Measurements from ENCODE around the gene SERHL2. TPM values are rescaled to one million over a fixed set of nuclear protein-coding genes. Genes with fewer than 3 reads are reported as not detected.
A peak's percentile ranks its signal among the peaks of the same experiment; 100 is the strongest.
"Not testable (repeated sequence)": the region's sequence is repeated elsewhere in the genome, so short reads cannot be mapped to it uniquely, and the experiment has no call there.

The SERHL2 gene
- polyA plus RNA-seq, 1 experiment = 6.1 TPM

- ChIA-PET POLR2A (no interaction called here), CTCF (no interaction called here)
- DNase-seq (ENCODE audit: low read depth) = no peak
- TF ChIP-seq, protein P1, sequence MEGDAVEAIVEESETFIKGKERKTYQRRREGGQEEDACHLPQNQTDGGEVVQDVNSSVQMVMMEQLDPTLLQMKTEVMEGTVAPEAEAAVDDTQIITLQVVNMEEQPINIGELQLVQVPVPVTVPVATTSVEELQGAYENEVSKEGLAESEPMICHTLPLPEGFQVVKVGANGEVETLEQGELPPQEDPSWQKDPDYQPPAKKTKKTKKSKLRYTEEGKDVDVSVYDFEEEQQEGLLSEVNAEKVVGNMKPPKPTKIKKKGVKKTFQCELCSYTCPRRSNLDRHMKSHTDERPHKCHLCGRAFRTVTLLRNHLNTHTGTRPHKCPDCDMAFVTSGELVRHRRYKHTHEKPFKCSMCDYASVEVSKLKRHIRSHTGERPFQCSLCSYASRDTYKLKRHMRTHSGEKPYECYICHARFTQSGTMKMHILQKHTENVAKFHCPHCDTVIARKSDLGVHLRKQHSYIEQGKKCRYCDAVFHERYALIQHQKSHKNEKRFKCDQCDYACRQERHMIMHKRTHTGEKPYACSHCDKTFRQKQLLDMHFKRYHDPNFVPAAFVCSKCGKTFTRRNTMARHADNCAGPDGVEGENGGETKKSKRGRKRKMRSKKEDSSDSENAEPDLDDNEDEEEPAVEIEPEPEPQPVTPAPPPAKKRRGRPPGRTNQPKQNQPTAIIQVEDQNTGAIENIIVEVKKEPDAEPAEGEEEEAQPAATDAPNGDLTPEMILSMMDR (IDR thresholded peaks at IDR 0.05; ENCODE audit: insufficient read depth, low read depth, low read length) = no peak
- Histone ChIP-seq H3K36me3 (ENCODE audit: control insufficient read depth, insufficient read depth, low read length) (no peaks in the 10 kb centered on the region; the same call in 1 of the 2 replicates), H3K27me3 (ENCODE audit: control insufficient read depth, insufficient read depth, low read length) (no peaks in the 10 kb centered on the region), H3K4me3 (ENCODE audit: low read depth, low read length) (no peak overlapping the region)
Observed at GRCh38 chr22:42565956-42566355, 12.2 kb downstream of the SERHL2 start.

- H3K27me3 ChIP-seq (ENCODE audit: control insufficient read depth, insufficient read depth, low read length); POLR2A ChIA-PET; DNase-seq (ENCODE audit: low read depth); CTCF ChIA-PET; H3K4me3 ChIP-seq (ENCODE audit: low read depth, low read length); H3K36me3 ChIP-seq (ENCODE audit: control insufficient read depth, insufficient read depth, low read length): not testable (repeated sequence)
Observed at GRCh38 chr22:42567950-42568349, 14.2 kb downstream of the SERHL2 start.

DNA sequence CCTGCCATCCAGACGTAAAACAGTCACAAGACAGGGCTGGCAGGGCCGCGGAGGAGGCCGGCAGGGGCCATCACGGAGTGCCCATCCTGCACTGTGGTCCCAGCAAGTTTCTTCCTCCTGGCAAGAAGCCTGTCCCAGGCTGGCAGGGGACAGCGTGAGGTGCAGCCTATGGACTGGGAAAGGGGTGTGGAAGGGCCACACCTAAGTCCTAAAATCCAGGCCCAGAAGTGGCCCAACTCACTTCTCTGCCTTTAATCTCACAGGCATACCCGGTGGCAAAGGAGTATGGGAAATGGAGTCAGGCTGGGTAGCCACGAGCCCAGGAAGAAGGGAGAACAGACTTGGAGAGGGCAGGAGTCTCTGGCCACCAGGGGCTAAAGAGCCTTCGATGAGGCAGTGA is 16.8 kb downstream of the SERHL2 start:
- DNase-seq (ENCODE audit: low read depth); H3K4me3 ChIP-seq (ENCODE audit: low read depth, low read length); POLR2A ChIA-PET; H3K36me3 ChIP-seq (ENCODE audit: control insufficient read depth, insufficient read depth, low read length); H3K27me3 ChIP-seq (ENCODE audit: control insufficient read depth, insufficient read depth, low read length): not testable (repeated sequence)
- CTCF ChIA-PET = interaction anchor here (2.1 kb wide), 1 partner anchor 10 kb away, joined by 11 read pairs; no protein-coding TSS in a partner anchor

DNA sequence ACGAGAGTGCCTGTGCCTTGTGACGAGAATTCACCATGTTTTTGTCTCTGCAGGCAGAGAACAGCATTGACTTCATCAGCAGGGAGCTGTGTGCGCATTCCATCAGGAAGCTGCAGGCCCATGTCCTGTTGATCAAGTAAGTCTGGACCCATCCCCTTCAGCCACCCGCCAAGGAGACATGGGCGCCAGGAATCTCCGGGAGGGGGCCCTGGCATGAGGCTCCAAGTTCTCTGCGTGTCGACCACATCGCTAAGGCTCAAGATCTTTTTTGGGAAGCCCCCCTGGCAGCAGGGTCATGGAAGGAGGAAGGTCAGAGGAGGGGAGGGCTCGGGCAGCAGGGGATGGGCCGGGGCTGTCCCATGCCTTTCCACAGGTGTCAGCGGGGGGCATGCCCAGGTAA is 17.3 kb downstream of the SERHL2 start:
- H3K36me3 ChIP-seq (ENCODE audit: control insufficient read depth, insufficient read depth, low read length); DNase-seq (ENCODE audit: low read depth); H3K4me3 ChIP-seq (ENCODE audit: low read depth, low read length); H3K27me3 ChIP-seq (ENCODE audit: control insufficient read depth, insufficient read depth, low read length); POLR2A ChIA-PET: not testable (repeated sequence)
- CTCF ChIA-PET = interaction anchor here (2.1 kb wide), 1 partner anchor 10 kb away, joined by 11 read pairs; no protein-coding TSS in a partner anchor

- CTCF ChIA-PET; H3K4me3 ChIP-seq (ENCODE audit: low read depth, low read length); DNase-seq (ENCODE audit: low read depth); H3K27me3 ChIP-seq (ENCODE audit: control insufficient read depth, insufficient read depth, low read length); H3K36me3 ChIP-seq (ENCODE audit: control insufficient read depth, insufficient read depth, low read length); POLR2A ChIA-PET: not testable (repeated sequence)
Observed at GRCh38 chr22:42574046-42574445, 20.3 kb downstream of the SERHL2 start.

- CTCF ChIA-PET = not testable (repeated sequence)
Observed at GRCh38 chr22:42574468-42574867, 20.7 kb downstream of the SERHL2 start.

GRCh38 chr22:42575996-42576574 is 22.3 kb downstream of the SERHL2 start:
- DNase-seq (ENCODE audit: low read depth); CTCF ChIA-PET; POLR2A ChIA-PET: not testable (repeated sequence)

More at GRCh38 chr22:42574468-42574867, 20.7 kb downstream of the SERHL2 start:
- H3K27me3 ChIP-seq (ENCODE audit: control insufficient read depth, insufficient read depth, low read length); POLR2A ChIA-PET; H3K36me3 ChIP-seq (ENCODE audit: control insufficient read depth, insufficient read depth, low read length); DNase-seq (ENCODE audit: low read depth); H3K4me3 ChIP-seq (ENCODE audit: low read depth, low read length): not testable (repeated sequence)

GRCh38 chr22:42577141-42577540 is 23.4 kb downstream of the SERHL2 start:
- H3K27me3 ChIP-seq (ENCODE audit: control insufficient read depth, insufficient read depth, low read length); H3K4me3 ChIP-seq (ENCODE audit: low read depth, low read length); H3K36me3 ChIP-seq (ENCODE audit: control insufficient read depth, insufficient read depth, low read length); DNase-seq (ENCODE audit: low read depth); POLR2A ChIA-PET: not testable (repeated sequence)
- CTCF ChIA-PET = interaction anchor here (0.6 kb wide), 1 partner anchor 152 kb away, joined by 3 read pairs; no protein-coding TSS in a partner anchor

More at GRCh38 chr22:42575996-42576574, 22.3 kb downstream of the SERHL2 start:
- not testable (repeated sequence) for H3K36me3 ChIP-seq (ENCODE audit: control insufficient read depth, insufficient read depth, low read length); H3K4me3 ChIP-seq (ENCODE audit: low read depth, low read length); H3K27me3 ChIP-seq (ENCODE audit: control insufficient read depth, insufficient read depth, low read length)

DNA sequence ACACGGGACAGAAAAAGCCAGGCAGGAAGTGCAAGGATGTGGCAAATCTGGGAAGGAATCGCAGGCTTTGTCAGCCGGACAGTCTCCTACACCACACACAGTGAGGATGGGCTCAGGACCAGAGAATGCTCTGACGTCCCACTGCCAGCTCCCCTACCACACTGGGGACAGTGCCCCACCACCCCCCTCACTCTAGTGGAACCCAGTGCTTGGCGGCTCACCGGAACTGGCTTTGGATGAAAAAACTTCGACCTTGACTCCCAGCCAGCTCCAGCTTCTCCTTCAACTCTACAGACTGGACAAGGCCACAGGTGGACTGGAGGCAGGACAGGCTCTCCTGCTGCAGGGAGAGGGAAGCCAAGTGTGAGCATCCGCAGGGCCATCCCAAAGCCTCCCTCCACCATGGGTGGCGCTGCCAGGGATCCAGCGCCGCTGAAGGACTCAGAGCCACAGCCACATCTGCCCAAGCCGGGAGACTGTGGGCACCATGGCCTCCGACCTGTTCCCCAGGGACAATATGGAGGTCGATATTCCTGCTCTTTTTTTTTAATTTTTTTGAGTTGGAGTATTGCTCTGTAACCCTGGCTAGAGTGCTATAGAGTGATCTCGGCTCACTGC is 24.0 kb downstream of the SERHL2 start:
- no peak for DNase-seq (ENCODE audit: low read depth)
- CTCF ChIA-PET = no interaction called here
- Histone ChIP-seq H3K27me3 (ENCODE audit: control insufficient read depth, insufficient read depth, low read length) (no peaks in the 10 kb centered on the region), H3K4me3 (ENCODE audit: low read depth, low read length) (no peak overlapping the region), H3K36me3 (ENCODE audit: control insufficient read depth, insufficient read depth, low read length) (peaks cover 6% of the 10 kb centered on the region)
- TF ChIP-seq, protein P1 (IDR thresholded peaks at IDR 0.05; ENCODE audit: insufficient read depth, low read depth, low read length) = no peak
- POLR2A ChIA-PET = no interaction called here

- POLR2A ChIA-PET; H3K27me3 ChIP-seq (ENCODE audit: control insufficient read depth, insufficient read depth, low read length); DNase-seq (ENCODE audit: low read depth); CTCF ChIA-PET; H3K4me3 ChIP-seq (ENCODE audit: low read depth, low read length): not testable (repeated sequence)
- H3K36me3 ChIP-seq (ENCODE audit: control insufficient read depth, insufficient read depth, low read length) = peaks cover 14% of the 10 kb centered on the region
Observed at GRCh38 chr22:42580040-42580439, 26.3 kb downstream of the SERHL2 start.

- POLR2A ChIA-PET; H3K27me3 ChIP-seq (ENCODE audit: control insufficient read depth, insufficient read depth, low read length); DNase-seq (ENCODE audit: low read depth): not testable (repeated sequence)
- peak overlapping the region; percentile 87 for H3K4me3 ChIP-seq (ENCODE audit: low read depth, low read length)
- CTCF ChIA-PET = interaction anchor here (1.0 kb wide), 1 partner anchor 21 kb away, joined by 3 read pairs; no protein-coding TSS in a partner anchor
- peaks cover 22% of the 10 kb centered on the region for H3K36me3 ChIP-seq (ENCODE audit: control insufficient read depth, insufficient read depth, low read length)
Observed at GRCh38 chr22:42581194-42581761, 27.5 kb downstream of the SERHL2 start.
